ENCODE results near the gene ATF7.

DNA sequence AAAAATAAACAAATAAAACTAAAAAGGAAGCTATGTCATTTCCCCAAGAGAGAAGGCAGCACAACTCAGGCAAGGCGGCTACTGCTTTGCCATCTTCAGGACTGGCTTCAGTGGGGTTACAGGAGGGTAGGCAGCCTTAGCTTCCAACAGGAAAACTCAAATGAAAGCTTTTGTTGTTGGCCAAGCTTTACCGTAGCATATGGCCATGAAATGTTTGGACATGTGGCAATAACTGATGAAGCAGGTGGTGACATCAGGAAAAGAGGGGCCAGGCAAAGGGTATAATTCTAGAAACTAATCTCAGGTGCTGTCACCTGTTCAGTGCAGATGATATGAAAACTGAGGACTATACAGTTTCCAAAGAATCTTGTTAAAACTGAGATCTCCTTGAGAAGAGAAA is 96.1 kb downstream of the ATF7 start:
- TF ChIP-seq, protein P1, sequence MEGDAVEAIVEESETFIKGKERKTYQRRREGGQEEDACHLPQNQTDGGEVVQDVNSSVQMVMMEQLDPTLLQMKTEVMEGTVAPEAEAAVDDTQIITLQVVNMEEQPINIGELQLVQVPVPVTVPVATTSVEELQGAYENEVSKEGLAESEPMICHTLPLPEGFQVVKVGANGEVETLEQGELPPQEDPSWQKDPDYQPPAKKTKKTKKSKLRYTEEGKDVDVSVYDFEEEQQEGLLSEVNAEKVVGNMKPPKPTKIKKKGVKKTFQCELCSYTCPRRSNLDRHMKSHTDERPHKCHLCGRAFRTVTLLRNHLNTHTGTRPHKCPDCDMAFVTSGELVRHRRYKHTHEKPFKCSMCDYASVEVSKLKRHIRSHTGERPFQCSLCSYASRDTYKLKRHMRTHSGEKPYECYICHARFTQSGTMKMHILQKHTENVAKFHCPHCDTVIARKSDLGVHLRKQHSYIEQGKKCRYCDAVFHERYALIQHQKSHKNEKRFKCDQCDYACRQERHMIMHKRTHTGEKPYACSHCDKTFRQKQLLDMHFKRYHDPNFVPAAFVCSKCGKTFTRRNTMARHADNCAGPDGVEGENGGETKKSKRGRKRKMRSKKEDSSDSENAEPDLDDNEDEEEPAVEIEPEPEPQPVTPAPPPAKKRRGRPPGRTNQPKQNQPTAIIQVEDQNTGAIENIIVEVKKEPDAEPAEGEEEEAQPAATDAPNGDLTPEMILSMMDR (IDR thresholded peaks at IDR 0.05) = no peak
- TF ChIP-seq EZH2 (IDR thresholded peaks at IDR 0.05) = no peak

All from neural progenitor cell (in vitro differentiated cells).